ENCODE data around the gene SMIM20.

DNA sequence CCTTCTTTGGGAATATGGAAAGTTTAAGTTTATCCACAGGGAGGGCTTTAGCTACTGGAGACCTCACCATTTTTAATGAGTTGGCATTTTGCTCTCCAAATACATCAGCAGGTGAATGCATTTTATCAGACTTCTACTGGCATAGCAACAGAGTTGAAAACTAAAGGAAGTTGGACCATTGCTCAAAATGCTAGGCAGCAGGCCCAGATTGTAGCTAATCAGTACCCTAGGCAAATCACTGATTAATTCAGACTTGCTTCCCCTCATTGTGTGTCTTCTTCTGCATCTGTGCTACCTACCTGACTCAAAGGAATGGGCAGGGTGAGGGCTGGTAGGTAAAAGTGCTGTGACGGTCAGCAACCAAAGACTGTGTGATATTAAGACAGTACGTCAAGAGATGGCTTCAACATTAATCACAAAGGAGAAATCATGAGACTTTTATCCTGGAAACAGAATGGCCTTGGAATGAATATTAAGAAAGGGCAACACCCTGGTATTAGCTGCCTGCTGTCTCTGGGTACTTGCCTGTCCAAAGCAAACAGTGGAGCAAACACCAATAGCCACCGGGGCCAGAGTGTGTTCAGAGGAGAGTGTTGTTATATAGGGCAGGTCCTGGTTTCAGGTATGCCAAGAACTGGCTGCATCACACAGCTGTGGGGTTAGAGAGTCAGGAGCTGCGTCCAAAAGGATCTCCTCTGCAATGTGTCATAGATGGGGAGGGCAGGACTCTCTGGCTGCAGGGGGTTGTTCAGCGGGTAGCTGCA, 17.1 kb upstream of the SMIM20 start:
- TF ChIP-seq MYC (IDR thresholded peaks at IDR 0.05; ENCODE audit: low read depth, low read length) (no peak), POLR2A (IDR thresholded peaks at IDR 0.05; ENCODE audit: extremely low read depth, insufficient read length) (no peak)
- TF ChIP-seq, protein P1, sequence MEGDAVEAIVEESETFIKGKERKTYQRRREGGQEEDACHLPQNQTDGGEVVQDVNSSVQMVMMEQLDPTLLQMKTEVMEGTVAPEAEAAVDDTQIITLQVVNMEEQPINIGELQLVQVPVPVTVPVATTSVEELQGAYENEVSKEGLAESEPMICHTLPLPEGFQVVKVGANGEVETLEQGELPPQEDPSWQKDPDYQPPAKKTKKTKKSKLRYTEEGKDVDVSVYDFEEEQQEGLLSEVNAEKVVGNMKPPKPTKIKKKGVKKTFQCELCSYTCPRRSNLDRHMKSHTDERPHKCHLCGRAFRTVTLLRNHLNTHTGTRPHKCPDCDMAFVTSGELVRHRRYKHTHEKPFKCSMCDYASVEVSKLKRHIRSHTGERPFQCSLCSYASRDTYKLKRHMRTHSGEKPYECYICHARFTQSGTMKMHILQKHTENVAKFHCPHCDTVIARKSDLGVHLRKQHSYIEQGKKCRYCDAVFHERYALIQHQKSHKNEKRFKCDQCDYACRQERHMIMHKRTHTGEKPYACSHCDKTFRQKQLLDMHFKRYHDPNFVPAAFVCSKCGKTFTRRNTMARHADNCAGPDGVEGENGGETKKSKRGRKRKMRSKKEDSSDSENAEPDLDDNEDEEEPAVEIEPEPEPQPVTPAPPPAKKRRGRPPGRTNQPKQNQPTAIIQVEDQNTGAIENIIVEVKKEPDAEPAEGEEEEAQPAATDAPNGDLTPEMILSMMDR (IDR thresholded peaks at IDR 0.05; ENCODE audit: low read depth, low read length), result no peak
